HG02642 (cell line): Measurements from ENCODE around the gene B9D1.

Experiments
- ATAC-seq: cut with Tn5 transposase; IDR thresholded peaks from one replicate; pipeline ENCODE4 v1.9.1; 2021; ENCODE audit warnings: mild to moderate bottlenecking; ENCODE audit not compliant: unreplicated experiment, poor library complexity

The B9D1 gene

GRCh38 chr17:19308398-19308797 lies 54.1 kb downstream of the B9D1 start:
- ATAC-seq = no peak

- no peak for ATAC-seq
These were observed 55.0 kb downstream of the B9D1 start for GRCh38 chr17:19307521-19307920.

GRCh38 chr17:19306160-19307111 lies 56.1 kb downstream of the B9D1 start:
- peak; percentile 82 for ATAC-seq

- no peak for ATAC-seq
These were observed 56.8 kb downstream of the B9D1 start for GRCh38 chr17:19305761-19306159.

- no peak for ATAC-seq
These were observed 57.3 kb downstream of the B9D1 start for GRCh38 chr17:19305256-19305655.

- no peak for ATAC-seq
These were observed 57.8 kb downstream of the B9D1 start for GRCh38 chr17:19304751-19305150.

- ATAC-seq = no peak
These were observed 58.3 kb downstream of the B9D1 start for GRCh38 chr17:19304209-19304608.

- no peak for ATAC-seq
These were observed 59.2 kb downstream of the B9D1 start for GRCh38 chr17:19303367-19303776.

GRCh38 chr17:19302791-19303331 lies 59.7 kb downstream of the B9D1 start:
- no peak for ATAC-seq

- no peak for ATAC-seq
These were observed 60.5 kb downstream of the B9D1 start for GRCh38 chr17:19301973-19302372.

GRCh38 chr17:19301274-19301951 lies 61.1 kb downstream of the B9D1 start:
- ATAC-seq = no peak

GRCh38 chr17:19299866-19300265 lies 62.7 kb downstream of the B9D1 start:
- ATAC-seq = no peak

- ATAC-seq = no peak
These were observed 63.2 kb downstream of the B9D1 start for GRCh38 chr17:19299214-19299747.

GRCh38 chr17:19298569-19299213 lies 63.8 kb downstream of the B9D1 start:
- no peak for ATAC-seq

- ATAC-seq = no peak
These were observed 65.4 kb downstream of the B9D1 start for GRCh38 chr17:19296786-19297778.

- ATAC-seq = no peak
These were observed 66.9 kb downstream of the B9D1 start for GRCh38 chr17:19295473-19296135.

GRCh38 chr17:19294443-19294842 lies 68.1 kb downstream of the B9D1 start:
- no peak for ATAC-seq
